GM19025 (cell line): ENCODE results near the gene GNA12.
"Not testable (repeated sequence)": the region's sequence is repeated elsewhere in the genome, so short reads cannot be mapped to it uniquely, and the experiment has no call there.

Experiments
- ATAC-seq: cut with Tn5 transposase; IDR thresholded peaks from one replicate; pipeline ENCODE4 v1.9.1; 2021; ENCODE audit warnings: mild to moderate bottlenecking, low read depth, moderate library complexity; ENCODE audit not compliant: unreplicated experiment

GNA12 gene

DNA sequence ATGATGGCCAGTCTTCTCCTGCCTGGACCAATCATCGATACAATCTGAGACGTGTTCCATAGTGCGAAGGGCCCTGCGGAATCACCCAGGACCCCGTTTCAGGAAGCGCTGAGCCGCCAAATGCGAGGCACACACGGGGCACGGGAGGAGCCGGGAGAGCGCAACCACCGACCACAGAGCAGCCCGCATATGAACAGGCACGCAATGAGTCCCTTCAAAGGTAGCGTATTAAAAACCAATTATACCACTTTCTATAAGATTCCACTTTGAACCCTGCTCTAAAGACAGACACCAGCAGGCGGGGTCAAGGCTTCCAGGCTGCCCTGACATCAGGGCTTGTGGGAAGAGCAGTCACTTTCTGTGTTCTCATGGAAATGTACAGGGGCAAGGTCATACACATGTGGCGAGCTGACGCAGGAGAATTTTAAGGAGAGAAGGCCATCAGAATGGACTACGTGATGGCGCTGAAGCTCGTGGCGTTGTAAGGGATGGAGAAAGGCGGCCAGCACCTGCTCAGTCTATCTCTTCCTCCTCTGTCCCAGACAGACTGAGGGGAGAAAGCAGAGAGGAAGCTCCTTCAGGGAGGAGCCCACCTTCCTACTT lies 109.9 kb downstream of the GNA12 start:
- ATAC-seq, result no peak

- ATAC-seq, result no peak
Measured at GRCh38 chr7:2732959-2733584, 111.0 kb downstream of the GNA12 start.

DNA sequence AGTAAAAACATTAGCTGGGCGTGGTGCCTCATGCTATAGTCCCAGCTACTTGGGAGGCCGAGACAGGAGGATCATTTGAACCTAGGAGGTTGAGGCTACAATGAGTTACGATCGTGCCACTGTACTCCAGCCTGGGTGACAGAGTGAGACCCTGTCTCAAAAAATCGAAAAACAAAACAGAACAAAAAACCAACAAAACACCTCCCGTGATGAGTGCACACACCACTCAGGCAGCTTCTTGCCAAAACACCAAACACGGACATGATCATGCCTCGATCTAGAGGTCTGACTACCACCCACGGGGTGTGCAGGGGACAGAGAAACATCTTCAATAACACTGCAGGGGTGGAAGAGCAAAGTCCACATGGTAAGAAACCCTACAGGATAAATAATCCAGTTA lies 111.7 kb downstream of the GNA12 start:
- no peak for ATAC-seq

- no peak for ATAC-seq
Measured at GRCh38 chr7:2730846-2731770, 113.0 kb downstream of the GNA12 start.

- ATAC-seq, result no peak
Measured at GRCh38 chr7:2729893-2730716, 114.0 kb downstream of the GNA12 start.

- ATAC-seq, result no peak
Measured at GRCh38 chr7:2729031-2729892, 114.8 kb downstream of the GNA12 start.

- no peak for ATAC-seq
Measured at GRCh38 chr7:2728316-2729030, 115.6 kb downstream of the GNA12 start.

- ATAC-seq, result not testable (repeated sequence)
Measured at GRCh38 chr7:2727206-2727605, 116.9 kb downstream of the GNA12 start.

DNA sequence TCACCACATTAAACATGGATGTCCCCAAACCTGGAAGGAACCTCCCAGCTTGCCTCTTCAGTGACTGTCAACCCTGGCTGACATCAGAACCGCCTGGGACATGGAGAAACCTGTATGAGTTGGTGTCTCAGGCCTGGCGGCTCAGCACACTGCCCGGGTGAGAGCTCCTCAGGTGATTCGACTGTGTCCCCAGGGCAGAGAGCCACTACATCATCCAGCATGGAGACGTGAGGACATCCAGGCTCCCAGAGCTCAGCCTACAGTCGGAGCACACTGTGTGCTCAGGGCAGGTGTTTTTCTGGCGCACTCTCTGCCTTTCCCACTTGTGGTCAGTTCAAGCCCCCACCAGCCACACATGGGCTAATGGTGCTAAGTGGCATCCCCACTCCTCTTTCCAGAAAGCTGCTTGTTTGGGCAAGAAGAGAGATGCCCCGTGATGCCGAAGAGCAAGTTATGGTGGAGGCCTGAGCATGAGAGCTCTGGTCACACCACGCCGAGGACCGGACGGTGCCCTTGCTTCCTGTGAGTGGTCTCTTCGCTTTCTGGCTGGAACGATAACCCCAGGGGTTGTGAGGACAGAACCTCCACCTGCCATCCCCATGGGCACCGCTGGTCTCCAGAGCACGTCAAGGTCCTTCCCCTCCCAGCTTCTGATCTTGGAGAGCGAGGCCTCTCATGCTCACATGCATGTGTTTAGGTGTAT lies 117.6 kb downstream of the GNA12 start:
- ATAC-seq, result no peak

GRCh38 chr7:2725178-2726105 lies 118.7 kb downstream of the GNA12 start:
- ATAC-seq, result no peak

DNA sequence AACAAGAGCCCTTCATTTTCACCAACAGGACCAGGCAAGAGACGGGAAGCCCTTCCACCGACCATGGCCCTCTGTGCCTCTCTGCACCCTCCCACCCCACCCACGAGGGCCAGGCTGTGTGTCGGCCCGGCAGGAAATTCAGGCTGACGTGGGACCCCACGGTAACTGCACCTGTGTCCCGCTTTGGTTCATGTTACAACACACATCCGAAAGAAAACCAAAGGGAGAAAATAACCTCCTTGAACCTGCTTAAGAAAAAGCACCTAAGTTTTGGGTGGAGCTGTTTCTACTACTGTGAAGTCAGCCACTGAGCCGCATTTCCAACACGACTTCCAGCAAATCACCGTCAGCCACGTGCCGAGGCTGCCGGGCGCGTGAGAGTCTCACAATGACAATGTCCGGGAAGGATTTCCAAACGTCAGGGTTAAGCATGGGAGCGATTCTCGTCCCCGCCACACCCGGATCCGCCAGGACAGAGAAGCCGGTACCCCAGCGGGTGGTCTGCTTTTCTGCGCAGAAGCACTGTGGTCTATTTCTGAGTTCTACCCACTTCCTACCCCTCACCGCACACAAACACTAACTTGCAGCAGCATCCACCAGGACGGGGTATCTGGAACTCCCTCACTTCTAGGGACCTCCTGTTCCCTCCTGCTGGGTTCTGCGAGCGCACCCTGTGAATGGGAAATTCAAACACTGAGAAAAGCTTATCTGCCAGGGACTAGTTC lies 119.5 kb downstream of the GNA12 start:
- no peak for ATAC-seq

DNA sequence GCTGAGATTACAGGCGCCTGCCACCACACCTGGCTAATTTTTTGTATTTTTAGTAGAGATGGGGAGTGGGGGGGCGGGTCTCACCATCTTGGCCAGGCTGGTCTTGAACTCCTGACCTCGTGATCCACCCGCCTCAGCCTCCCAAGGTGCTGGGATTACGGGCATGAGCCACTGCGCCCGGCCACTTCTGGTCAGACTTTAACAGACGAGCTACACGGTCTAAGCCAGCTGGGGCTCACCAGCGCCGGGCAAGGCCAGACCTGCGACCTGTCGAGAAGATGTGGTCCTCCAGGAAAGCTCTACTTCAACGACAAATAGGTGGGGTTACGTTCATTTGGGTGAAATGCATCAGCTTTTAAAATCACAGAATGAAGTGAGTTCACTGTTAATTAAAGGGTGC lies 120.1 kb downstream of the GNA12 start:
- ATAC-seq, result not testable (repeated sequence)

DNA sequence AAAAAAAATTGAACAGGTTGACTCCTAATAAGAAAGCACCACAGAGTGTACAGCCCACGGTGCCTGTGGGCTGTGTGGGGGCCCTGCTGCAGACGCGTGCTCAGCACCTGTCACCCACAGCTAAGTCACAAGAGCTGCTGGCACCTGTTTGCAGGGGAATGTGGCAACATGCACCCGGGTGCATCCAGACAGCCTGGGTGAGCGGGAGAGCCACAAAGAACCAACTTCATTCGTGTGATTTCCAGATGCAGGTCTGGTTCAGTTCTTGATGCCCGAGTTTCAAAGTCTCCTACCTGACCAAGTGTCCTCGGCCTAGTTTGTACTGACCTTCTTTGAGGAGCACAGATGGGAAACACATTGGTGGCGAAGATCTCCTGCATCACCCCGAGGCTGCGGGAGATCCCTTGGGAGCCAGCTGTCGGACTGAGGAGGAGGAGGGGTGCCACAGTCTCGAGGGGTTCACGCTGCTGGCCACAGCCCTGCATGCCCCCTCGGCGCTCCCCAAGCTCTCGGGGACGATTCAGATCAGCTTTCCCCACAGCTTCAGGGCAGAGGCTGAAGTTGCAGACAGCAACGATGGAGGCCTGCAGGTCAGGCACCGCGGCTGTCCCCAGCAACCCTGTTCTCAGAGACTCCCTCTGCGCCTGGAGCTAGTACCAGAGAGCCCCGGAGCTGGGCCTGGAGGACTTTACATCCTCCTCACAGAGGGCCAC lies 120.8 kb downstream of the GNA12 start:
- no peak for ATAC-seq

GRCh38 chr7:2722591-2722990 lies 121.5 kb downstream of the GNA12 start:
- no peak for ATAC-seq

DNA sequence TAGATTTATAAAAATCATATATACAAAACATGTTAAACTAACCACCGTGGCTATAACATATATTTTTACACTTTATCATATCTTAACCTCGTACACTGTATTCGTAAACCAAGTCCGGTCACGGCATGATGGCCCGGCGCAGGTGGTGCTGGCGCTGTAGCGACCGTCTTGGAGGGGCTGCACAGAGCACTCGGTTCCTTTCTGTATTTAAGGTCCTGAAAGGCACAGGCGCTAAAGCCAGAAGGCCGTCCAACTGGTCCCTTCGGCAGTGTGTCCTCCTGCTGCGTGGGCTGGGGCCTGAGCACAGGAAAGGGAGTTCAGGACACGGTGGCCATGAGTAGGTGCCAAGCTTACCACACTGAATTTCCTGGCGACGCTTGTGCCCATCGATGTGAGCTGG lies 122.3 kb downstream of the GNA12 start:
- no peak for ATAC-seq

- ATAC-seq, result no peak
Measured at GRCh38 chr7:2720024-2720423, 124.1 kb downstream of the GNA12 start.
